Stimulated activated CD8-positive, alpha-beta memory T cell treated with anti-CD3 and anti-CD28 coated beads, Interleukin-7, amount 100 ng/mL, for 1 hour (primary cell): Measurements from ENCODE around the gene KDM4B.
A peak's percentile ranks its signal among the peaks of the same experiment; 100 is the strongest.

ENCODE experiments used
- DNase-seq, 2 donors: peaks; one replicate each; pipeline ENCODE4 v3.0.0-alpha.2; 2020; ENCODE audit warnings: low read depth in 2 of 2

The KDM4B gene

GRCh38 chr19:5068233-5069072 is 99.5 kb downstream of the KDM4B start:
- no peak for DNase-seq

DNA sequence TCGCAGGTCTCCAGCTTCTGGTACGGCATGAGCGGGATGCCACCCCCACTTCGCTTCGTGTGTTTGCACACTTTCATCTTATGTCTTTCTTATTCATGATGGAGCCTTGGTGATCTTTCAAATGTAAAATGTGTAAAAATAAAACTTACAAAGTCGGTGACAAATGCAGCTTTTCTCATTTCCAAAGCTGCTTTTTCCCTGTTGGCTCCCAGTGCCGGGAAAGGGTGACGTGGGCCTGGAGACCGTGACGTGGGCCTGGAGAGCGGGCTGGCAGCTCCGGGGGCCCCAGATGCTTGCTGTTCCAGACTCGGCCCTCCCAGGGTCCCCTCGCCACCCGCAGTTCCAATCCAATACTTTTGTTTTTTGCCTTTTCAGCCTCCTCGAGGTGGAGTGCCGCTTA is 101.4 kb downstream of the KDM4B start:
- DNase-seq = no peak

DNA sequence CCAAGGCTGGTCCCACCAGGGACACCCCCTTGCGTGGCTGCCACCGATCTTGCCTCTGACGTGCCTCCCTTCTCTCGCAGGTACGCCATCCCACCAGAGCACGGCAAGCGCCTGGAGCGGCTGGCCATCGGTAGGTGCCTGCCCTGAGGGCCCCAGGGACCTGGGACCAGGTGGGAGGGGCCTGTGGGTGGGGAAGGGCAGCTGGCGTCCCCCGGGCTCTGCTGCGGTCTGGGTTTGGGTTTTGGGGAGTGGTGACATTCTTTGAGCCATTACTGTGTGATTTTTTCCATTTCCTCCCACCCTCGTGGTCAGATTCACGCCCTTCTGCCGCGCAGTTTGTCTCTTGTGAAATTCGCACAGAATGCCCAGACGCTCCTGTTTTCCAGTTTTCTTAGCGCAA is 102.0 kb downstream of the KDM4B start:
- no peak for DNase-seq

- no peak for DNase-seq
These were observed 102.7 kb downstream of the KDM4B start for GRCh38 chr19:5071579-5071978.

- no peak for DNase-seq
These were observed 103.2 kb downstream of the KDM4B start for GRCh38 chr19:5072115-5072514.

- DNase-seq = no peak
These were observed 104.4 kb downstream of the KDM4B start for GRCh38 chr19:5073153-5073844.

GRCh38 chr19:5074407-5074806 is 105.5 kb downstream of the KDM4B start:
- no peak for DNase-seq

GRCh38 chr19:5074830-5075394 is 106.0 kb downstream of the KDM4B start:
- no peak for DNase-seq

GRCh38 chr19:5075597-5075996 is 106.7 kb downstream of the KDM4B start:
- no peak for DNase-seq

GRCh38 chr19:5076440-5077208 is 107.7 kb downstream of the KDM4B start:
- DNase-seq = no peak

GRCh38 chr19:5077209-5077515 is 108.2 kb downstream of the KDM4B start:
- no peak for DNase-seq

- DNase-seq = peak in 1 of 2 donors; percentile 7
These were observed 109.3 kb downstream of the KDM4B start for GRCh38 chr19:5078182-5078581.

DNA sequence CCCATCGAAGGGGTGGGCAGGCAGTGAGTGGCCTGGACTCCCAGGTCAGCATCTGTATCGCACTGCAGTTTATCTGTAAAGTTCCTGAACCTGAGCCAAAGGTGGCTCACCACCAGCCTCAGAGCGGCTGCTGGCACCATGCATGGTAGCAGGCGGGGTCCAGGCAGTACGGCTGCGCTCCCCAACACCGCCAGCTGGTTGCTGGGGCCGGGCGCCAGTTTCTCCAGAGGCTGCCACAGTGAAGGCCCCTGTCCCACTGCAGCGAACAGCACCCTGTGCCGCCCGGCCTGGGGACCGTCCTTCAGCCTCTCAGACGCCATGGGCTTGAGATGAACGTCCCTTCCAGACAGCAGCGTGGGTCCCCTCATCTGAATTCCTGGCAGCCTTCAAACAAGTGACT is 109.8 kb downstream of the KDM4B start:
- no peak for DNase-seq

DNA sequence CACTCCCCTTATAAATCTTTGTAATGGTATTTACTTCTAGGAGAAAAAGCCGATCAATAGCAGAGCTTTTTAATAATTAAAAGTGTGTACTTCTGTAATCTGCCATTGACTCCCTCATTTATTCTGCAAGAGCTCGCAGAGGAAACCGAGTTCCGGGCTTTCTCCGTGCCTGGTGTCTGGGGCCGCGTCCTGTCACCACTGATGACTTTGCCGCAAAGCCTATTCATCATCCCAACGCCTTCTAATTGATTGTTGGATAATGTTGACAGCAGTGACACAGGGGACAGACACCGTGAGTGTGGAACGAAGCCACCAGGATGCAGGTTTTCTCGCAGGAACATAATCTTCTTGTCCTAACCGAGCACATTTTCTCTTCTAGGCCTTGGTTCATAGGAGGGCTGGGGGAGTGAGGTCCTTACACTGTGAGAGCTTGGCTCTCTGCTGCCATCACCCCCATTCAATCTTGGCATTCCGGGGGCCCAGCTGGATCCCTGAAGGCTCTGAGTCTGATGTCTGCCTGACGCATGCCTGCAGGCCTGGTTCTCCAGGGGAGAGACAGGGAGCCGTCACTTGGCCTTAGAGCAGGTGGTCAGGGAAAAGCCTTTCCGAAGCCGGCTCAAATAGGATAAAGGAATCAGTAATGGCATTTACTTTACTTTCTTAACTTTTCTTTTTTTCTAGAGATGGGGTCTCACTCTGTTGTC is 110.3 kb downstream of the KDM4B start:
- DNase-seq = no peak

DNA sequence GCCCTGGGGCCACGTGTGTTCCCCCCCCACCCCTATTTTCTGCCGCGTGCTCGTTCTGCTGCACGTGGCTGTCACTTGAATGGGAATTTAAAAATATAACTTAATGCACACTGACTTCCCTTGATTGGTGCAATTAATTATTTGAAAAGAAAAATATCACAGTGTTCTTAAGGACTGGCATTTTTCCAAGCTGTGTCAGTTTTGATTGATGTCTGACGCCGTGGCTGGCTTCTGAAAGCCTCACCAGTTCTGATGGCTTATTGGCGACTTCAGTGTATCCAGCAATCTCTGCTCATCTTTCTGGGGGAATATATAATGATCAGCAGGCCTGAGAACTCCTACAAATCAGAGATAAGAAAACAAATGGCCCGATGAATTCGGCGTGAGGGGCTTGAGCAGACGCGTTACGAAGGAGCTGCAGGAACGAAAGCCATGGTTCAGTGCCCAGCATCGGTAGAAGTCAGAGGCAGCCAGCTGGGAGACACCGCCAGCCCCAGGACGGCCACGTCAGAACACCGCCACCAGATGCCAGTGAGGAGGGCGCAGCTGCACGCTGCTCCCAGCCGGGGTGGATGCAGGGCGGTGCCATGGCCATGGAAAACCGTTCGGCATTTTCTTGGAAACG is 111.2 kb downstream of the KDM4B start:
- DNase-seq = no peak

DNA sequence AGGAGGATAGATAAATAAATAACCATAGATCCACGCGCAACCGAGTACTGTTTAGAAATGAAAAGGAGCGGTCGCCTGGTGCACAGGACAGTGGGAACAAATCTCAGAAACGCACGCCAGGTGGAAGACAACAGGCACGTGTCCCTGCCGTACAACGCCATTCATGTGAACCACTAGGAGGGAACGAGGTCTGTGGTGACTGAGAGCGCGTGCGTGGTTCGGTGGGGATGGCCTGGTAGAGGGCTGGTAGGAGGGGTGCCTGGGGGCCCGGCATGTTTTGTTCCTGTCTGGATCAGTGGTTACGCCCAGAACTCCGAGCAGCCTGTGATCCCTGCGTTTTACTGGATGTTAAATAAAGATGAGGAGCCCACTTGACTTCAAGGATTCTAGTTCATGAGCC is 111.9 kb downstream of the KDM4B start:
- no peak for DNase-seq

GRCh38 chr19:5081443-5082161 is 112.7 kb downstream of the KDM4B start:
- no peak for DNase-seq

DNA sequence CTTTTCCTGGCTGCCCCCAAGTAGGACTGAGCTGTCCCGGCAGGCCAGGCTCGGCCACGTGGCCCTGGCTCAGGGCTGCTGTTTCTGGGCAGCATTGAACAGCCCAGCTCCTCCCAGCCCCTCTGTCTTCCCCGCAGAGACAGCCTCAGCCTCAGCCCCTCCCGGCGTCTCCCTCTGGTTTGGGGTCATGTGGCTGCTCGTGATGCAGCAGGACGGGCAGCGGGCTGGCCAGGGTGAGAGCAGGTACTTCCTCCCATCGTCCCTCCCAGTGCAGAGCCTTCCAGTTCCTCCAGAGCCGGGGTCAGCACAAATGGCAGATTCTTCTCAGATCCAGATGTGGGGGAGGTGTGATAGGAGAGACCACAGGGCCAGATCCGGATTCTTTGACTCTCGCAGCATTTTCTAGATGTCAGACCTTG is 114.6 kb downstream of the KDM4B start:
- DNase-seq = no peak

GRCh38 chr19:5085566-5085965 is 116.7 kb downstream of the KDM4B start:
- DNase-seq = no peak

DNA sequence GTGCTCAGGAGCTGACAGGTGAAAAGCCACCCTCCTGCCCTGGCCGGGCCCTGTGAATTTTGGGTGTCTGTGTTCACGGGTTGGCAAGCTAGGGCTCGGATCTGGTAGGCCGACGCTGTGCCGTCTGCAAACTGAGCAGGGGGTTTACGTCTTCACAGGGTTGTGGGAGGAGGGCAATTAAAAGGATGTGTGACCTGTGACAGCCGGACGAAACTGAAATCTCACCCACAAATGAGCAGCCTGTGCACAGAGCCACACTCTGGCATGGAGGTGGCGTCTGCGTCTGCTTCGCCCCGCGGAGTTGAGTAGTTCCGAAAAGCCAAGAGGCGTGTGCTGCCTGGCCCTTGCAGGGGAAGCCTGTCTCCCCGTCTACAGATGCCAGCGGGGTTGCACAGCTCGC is 117.3 kb downstream of the KDM4B start:
- DNase-seq = no peak
